Measurements from ENCODE around the gene GIMD1.

Gene GIMD1

DNA sequence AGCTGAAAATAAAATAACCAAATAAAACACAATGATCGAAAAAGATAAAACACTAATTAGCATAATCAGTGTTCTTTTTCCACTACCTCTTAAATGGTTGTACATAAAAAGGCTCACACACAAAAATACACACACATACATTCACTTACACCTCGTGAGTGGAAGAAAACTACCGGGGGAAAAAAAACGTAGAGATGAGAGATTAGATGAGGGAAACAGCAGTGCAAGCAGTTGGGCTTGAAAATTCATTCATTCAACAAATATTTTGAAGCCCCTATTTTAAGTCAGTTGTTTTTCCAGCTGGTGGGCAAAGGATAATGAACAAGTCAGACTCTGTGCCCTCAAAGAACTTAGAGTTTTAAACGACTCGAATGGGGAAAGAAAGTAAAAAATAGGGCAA lies 53.6 kb downstream of the GIMD1 start:
- peaks cover 24% of the 10 kb centered on the region for H4K20me1 ChIP-seq (ENCODE audit: insufficient read depth, low read length, poor library complexity, severe bottlenecking)
- H3K9me3 ChIP-seq (ENCODE audit: insufficient read depth, low read depth, low read length): no peaks in the 10 kb centered on the region
- TF ChIP-seq EZH2phosphoT487 (IDR thresholded peaks at IDR 0.05; ENCODE audit: borderline replicate concordance): no peak
- TF ChIP-seq, protein P1, sequence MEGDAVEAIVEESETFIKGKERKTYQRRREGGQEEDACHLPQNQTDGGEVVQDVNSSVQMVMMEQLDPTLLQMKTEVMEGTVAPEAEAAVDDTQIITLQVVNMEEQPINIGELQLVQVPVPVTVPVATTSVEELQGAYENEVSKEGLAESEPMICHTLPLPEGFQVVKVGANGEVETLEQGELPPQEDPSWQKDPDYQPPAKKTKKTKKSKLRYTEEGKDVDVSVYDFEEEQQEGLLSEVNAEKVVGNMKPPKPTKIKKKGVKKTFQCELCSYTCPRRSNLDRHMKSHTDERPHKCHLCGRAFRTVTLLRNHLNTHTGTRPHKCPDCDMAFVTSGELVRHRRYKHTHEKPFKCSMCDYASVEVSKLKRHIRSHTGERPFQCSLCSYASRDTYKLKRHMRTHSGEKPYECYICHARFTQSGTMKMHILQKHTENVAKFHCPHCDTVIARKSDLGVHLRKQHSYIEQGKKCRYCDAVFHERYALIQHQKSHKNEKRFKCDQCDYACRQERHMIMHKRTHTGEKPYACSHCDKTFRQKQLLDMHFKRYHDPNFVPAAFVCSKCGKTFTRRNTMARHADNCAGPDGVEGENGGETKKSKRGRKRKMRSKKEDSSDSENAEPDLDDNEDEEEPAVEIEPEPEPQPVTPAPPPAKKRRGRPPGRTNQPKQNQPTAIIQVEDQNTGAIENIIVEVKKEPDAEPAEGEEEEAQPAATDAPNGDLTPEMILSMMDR (conservative IDR thresholded peaks at IDR 0.05; ENCODE audit: low read length): no peak
- peaks cover 74% of the 10 kb centered on the region for H3K79me2 ChIP-seq (ENCODE audit: insufficient read depth, low read length)
- no peaks in the 10 kb centered on the region for H3K27me3 ChIP-seq (ENCODE audit: insufficient read depth, low read length, poor library complexity, severe bottlenecking)
- no peaks in the 10 kb centered on the region for H3K9me2 ChIP-seq (replicated peaks; ENCODE audit: low read depth, low read length)
- peak overlapping the region; percentile 93 for H3K4me2 ChIP-seq (ENCODE audit: low read depth, low read length, poor library complexity, severe bottlenecking)
- no peak overlapping the region for H2AFZ ChIP-seq (ENCODE audit: low read length)
- peak overlapping the region; percentile 92 for H3K4me3 ChIP-seq (ENCODE audit: low read length, poor library complexity, severe bottlenecking)
- no peaks in the 10 kb centered on the region for H3F3A ChIP-seq (ENCODE audit: low read depth)
- H3K9ac ChIP-seq (ENCODE audit: low read depth, low read length, poor library complexity, severe bottlenecking): peak overlapping the region; percentile 89
- H3K4me1 ChIP-seq (ENCODE audit: insufficient read depth, low read length, poor library complexity, severe bottlenecking): peaks cover 52% of the 10 kb centered on the region
- H3K36me3 ChIP-seq (ENCODE audit: insufficient read depth, low read length): no peaks in the 10 kb centered on the region

- no peak overlapping the region for H2AFZ ChIP-seq (ENCODE audit: low read length)
- no peaks in the 10 kb centered on the region for H3K27me3 ChIP-seq (ENCODE audit: insufficient read depth, low read length, poor library complexity, severe bottlenecking)
- H3K9me2 ChIP-seq (replicated peaks; ENCODE audit: low read depth, low read length): no peaks in the 10 kb centered on the region
- H3K4me1 ChIP-seq (ENCODE audit: insufficient read depth, low read length, poor library complexity, severe bottlenecking): peaks cover 40% of the 10 kb centered on the region
- peaks cover 55% of the 10 kb centered on the region for H3K79me2 ChIP-seq (ENCODE audit: insufficient read depth, low read length)
- H3K9ac ChIP-seq (ENCODE audit: low read depth, low read length, poor library complexity, severe bottlenecking): peak overlapping the region; percentile 6
- H3K4me3 ChIP-seq (ENCODE audit: low read length, poor library complexity, severe bottlenecking): peak overlapping the region; percentile 28
- no peaks in the 10 kb centered on the region for H3F3A ChIP-seq (ENCODE audit: low read depth)
- no peaks in the 10 kb centered on the region for H3K9me3 ChIP-seq (ENCODE audit: insufficient read depth, low read depth, low read length)
- peaks cover 9% of the 10 kb centered on the region for H4K20me1 ChIP-seq (ENCODE audit: insufficient read depth, low read length, poor library complexity, severe bottlenecking)
- peak overlapping the region; percentile 93 for H3K4me2 ChIP-seq (ENCODE audit: low read depth, low read length, poor library complexity, severe bottlenecking)
- TF ChIP-seq, protein P1 (conservative IDR thresholded peaks at IDR 0.05; ENCODE audit: low read length): no peak
- no peak for TF ChIP-seq EZH2phosphoT487 (IDR thresholded peaks at IDR 0.05; ENCODE audit: borderline replicate concordance)
- no peaks in the 10 kb centered on the region for H3K36me3 ChIP-seq (ENCODE audit: insufficient read depth, low read length)
These were observed 55.5 kb downstream of the GIMD1 start for GRCh38 chr4:106312997-106313522.

- no peaks in the 10 kb centered on the region for H3F3A ChIP-seq (ENCODE audit: low read depth)
- H4K20me1 ChIP-seq (ENCODE audit: insufficient read depth, low read length, poor library complexity, severe bottlenecking): peaks cover 8% of the 10 kb centered on the region
- peak overlapping the region; percentile 93 for H3K4me2 ChIP-seq (ENCODE audit: low read depth, low read length, poor library complexity, severe bottlenecking)
- H3K79me2 ChIP-seq (ENCODE audit: insufficient read depth, low read length): peaks cover 48% of the 10 kb centered on the region
- H3K4me3 ChIP-seq (ENCODE audit: low read length, poor library complexity, severe bottlenecking): peak overlapping the region; percentile 22
- no peak for TF ChIP-seq EZH2phosphoT487 (IDR thresholded peaks at IDR 0.05; ENCODE audit: borderline replicate concordance)
- TF ChIP-seq, protein P1 (conservative IDR thresholded peaks at IDR 0.05; ENCODE audit: low read length): no peak
- H3K27me3 ChIP-seq (ENCODE audit: insufficient read depth, low read length, poor library complexity, severe bottlenecking): no peaks in the 10 kb centered on the region
- no peak overlapping the region for H3K9ac ChIP-seq (ENCODE audit: low read depth, low read length, poor library complexity, severe bottlenecking)
- peaks cover 33% of the 10 kb centered on the region for H3K4me1 ChIP-seq (ENCODE audit: insufficient read depth, low read length, poor library complexity, severe bottlenecking)
- no peaks in the 10 kb centered on the region for H3K9me3 ChIP-seq (ENCODE audit: insufficient read depth, low read depth, low read length)
- no peaks in the 10 kb centered on the region for H3K9me2 ChIP-seq (replicated peaks; ENCODE audit: low read depth, low read length)
- no peak overlapping the region for H2AFZ ChIP-seq (ENCODE audit: low read length)
- no peaks in the 10 kb centered on the region for H3K36me3 ChIP-seq (ENCODE audit: insufficient read depth, low read length)
These were observed 56.2 kb downstream of the GIMD1 start for GRCh38 chr4:106312377-106312776.
